Memory B cell (primary cell): ENCODE results near the gene GRM1.

ENCODE experiments used
- ATAC-seq: fragments of 150-1000 bp; cut with Tn5 transposase; 2 replicates; pipeline ENCODE4 v1.10.0; 2021; ENCODE audit warnings: low read depth, mild to moderate bottlenecking, moderate library complexity
- DNase-seq, 2 donors: peaks; one replicate each; pipeline ENCODE4 v3.0.0; 2022; ENCODE audit warnings: low spot score in 2 of 2
- H3K27ac Mint-ChIP-seq: one replicate; pipeline ENCODE4 v1.8.0; 2022; ENCODE audit warnings: mild to moderate bottlenecking, moderate library complexity, mixed read lengths
- H3K27me3 Mint-ChIP-seq: one replicate; pipeline ENCODE4 v1.8.0; 2022; ENCODE audit warnings: mixed read lengths
- H3K36me3 Mint-ChIP-seq: one replicate; pipeline ENCODE4 v1.8.0; 2022; ENCODE audit warnings: mild to moderate bottlenecking, mixed read lengths
- H3K4me1 Mint-ChIP-seq: one replicate; pipeline ENCODE4 v1.8.0; 2022; ENCODE audit warnings: mixed read lengths
- H3K4me3 Mint-ChIP-seq: one replicate; pipeline ENCODE4 v1.8.0; 2022; ENCODE audit warnings: mild to moderate bottlenecking, moderate library complexity, mixed read lengths
- H3K9me3 Mint-ChIP-seq: one replicate; pipeline ENCODE4 v1.8.0; 2022; ENCODE audit warnings: mixed read lengths

The GRM1 gene

DNA sequence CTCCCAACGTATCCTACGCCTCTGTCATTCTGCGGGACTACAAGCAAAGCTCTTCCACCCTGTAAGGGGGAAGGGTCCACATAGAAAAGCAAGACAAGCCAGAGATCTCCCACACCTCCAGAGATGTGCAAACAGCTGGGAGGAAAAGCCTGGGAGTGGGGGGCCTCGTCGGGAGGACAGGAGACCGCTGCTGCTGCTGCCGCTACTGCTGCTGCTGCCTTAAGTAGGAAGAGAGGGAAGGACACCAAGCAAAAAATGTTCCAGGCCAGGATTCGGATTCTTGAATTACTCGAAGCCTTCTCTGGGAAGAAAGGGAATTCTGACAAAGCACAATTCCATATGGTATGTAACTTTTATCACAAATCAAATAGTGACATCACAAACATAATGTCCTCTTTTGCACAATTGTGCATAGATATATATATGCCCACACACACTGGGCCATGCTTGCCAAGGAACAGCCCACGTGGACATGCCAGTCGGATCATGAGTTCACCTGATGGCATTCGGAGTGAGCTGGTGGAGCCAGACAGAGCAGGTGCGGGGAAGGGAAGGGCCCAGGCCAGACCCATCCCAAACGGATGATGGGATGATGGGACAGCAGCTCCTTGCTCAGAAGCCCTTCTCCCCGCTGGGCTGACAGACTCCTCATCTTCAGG, 406.0 kb downstream of the GRM1 start:
- Mint-ChIP-seq H3K4me3 (no peak overlapping the region), H3K27ac (no peak overlapping the region), H3K27me3 (no peaks in the 10 kb centered on the region), H3K36me3 (no peaks in the 10 kb centered on the region), H3K4me1 (no peaks in the 10 kb centered on the region), H3K9me3 (no peaks in the 10 kb centered on the region)
- DNase-seq = no peak
- ATAC-seq = no peak

GRCh38 chr6:146441907-146442306, 413.0 kb downstream of the GRM1 start:
- Mint-ChIP-seq H3K27ac (no peak overlapping the region), H3K36me3 (no peaks in the 10 kb centered on the region), H3K9me3 (no peaks in the 10 kb centered on the region), H3K27me3 (no peaks in the 10 kb centered on the region), H3K4me3 (no peak overlapping the region), H3K4me1 (no peaks in the 10 kb centered on the region)
- DNase-seq (no peak), ATAC-seq (no peak)

GRCh38 chr6:146444189-146444588, 415.3 kb downstream of the GRM1 start:
- H3K36me3 Mint-ChIP-seq = no peaks in the 10 kb centered on the region
- no peak for DNase-seq
- H3K27me3 Mint-ChIP-seq = no peaks in the 10 kb centered on the region
- H3K27ac Mint-ChIP-seq = no peak overlapping the region
- H3K4me1 Mint-ChIP-seq = no peaks in the 10 kb centered on the region
- H3K9me3 Mint-ChIP-seq = peaks cover 5% of the 10 kb centered on the region
- no peak for ATAC-seq
- H3K4me3 Mint-ChIP-seq = no peak overlapping the region

DNA sequence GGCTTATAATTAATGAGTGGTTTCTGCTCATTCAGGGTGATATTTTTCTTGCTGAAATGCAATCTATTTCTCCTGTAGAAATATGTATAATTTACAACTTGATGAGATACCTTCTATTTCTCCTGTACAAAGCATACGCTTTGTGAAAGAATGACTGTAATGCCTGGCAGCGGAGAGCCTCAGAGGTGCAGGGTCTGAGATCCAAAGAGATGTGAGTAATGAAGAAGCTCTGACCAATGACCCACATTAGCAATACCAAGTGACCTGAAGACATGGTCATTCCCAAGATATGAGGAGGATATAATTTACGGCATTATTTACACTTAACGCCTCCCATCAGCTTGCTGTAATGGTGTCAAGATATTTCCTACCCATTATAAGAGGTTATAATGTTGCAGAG, 416.4 kb downstream of the GRM1 start:
- DNase-seq (no peak), ATAC-seq (no peak)
- H3K36me3 Mint-ChIP-seq = no peaks in the 10 kb centered on the region
- no peak overlapping the region for H3K27ac Mint-ChIP-seq
- no peak overlapping the region for H3K4me3 Mint-ChIP-seq
- no peaks in the 10 kb centered on the region for H3K27me3 Mint-ChIP-seq
- H3K9me3 Mint-ChIP-seq = peaks cover 5% of the 10 kb centered on the region
- no peaks in the 10 kb centered on the region for H3K4me1 Mint-ChIP-seq

DNA sequence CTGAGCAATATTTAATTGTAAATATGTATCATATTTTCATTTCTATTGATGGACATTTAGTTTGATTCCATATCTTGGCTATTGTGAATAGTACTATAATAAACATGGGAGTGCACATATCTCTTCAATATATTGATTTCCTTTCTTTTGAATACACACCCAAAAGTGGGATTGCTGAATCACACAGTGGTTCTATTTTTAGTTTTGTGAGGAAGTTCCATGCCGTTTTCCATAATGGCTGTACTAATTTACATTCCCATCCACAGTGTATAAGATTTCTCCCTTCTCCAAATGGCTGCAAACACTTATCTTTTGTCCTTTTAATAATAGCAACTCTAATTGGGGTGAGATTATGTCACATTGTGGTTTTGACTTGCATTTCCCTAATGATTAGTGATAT, 428.0 kb downstream of the GRM1 start:
- no peak overlapping the region for H3K27ac Mint-ChIP-seq
- H3K36me3 Mint-ChIP-seq = no peaks in the 10 kb centered on the region
- peaks cover 27% of the 10 kb centered on the region for H3K9me3 Mint-ChIP-seq
- H3K4me3 Mint-ChIP-seq = no peak overlapping the region
- DNase-seq = no peak
- H3K4me1 Mint-ChIP-seq = no peaks in the 10 kb centered on the region
- H3K27me3 Mint-ChIP-seq = no peaks in the 10 kb centered on the region
- ATAC-seq = no peak

DNA sequence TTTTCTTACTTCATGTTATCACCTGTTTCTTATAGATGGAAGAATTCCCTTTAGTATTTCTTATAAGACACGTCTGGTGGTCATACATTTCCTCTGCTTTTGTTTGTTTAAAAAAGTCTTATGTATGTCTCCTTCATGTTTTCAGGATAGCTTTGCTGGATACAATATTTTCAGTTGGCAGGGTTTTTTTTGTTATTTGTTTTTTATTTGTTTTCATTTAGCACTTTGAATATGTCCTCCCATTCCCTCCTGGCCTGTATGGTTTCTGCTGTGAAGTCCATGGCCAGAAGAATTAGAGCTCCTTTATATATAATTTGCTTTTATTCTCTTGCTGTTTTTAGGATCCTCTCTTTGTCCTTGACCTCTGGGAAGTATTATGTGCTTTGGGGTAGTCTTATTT, 432.1 kb downstream of the GRM1 start:
- Mint-ChIP-seq H3K36me3 (no peaks in the 10 kb centered on the region), H3K27ac (no peak overlapping the region), H3K4me3 (no peak overlapping the region), H3K27me3 (no peaks in the 10 kb centered on the region), H3K4me1 (no peaks in the 10 kb centered on the region), H3K9me3 (peaks cover 23% of the 10 kb centered on the region)
- DNase-seq (no peak), ATAC-seq (no peak)

DNA sequence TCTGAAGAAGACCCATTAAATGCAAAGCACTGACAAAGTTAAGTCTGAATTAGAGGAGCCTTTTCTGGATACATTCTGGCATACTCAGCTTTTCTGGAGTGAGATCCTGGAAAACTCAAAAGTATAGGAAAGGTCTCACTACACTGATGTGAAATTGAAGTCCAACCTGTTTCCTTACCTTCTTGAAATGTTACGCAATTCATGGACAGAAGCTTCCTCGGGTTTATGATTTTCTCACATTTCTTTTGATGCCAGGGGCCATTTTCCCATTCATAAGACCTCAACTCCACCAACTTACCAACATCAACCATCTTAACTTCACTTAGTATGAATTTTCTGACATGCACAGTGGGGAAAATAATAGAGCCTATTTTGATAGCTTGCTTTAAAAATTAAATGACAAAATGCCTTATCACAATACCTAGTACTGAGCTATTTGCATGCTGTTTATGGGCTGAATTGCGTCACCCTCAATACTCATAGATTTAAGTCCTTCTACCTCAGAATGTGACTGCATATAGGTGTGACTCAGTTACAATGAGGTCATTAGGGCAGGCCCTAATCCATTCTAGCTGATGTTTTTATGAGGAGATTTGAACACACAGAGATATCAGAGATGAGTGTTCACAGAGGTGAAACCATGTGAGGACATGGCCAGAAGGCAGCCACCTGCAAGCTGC, 441.4 kb downstream of the GRM1 start:
- ATAC-seq (no peak), DNase-seq (no peak)
- no peaks in the 10 kb centered on the region for H3K9me3 Mint-ChIP-seq
- no peak overlapping the region for H3K27ac Mint-ChIP-seq
- H3K4me3 Mint-ChIP-seq = no peak overlapping the region
- H3K36me3 Mint-ChIP-seq = no peaks in the 10 kb centered on the region
- no peaks in the 10 kb centered on the region for H3K4me1 Mint-ChIP-seq
- no peaks in the 10 kb centered on the region for H3K27me3 Mint-ChIP-seq

- no peak overlapping the region for H3K27ac Mint-ChIP-seq
- no peaks in the 10 kb centered on the region for H3K36me3 Mint-ChIP-seq
- H3K9me3 Mint-ChIP-seq = no peaks in the 10 kb centered on the region
- no peaks in the 10 kb centered on the region for H3K4me1 Mint-ChIP-seq
- H3K4me3 Mint-ChIP-seq = no peak overlapping the region
- ATAC-seq (no peak), DNase-seq (no peak)
- H3K27me3 Mint-ChIP-seq = no peaks in the 10 kb centered on the region
These were observed 444.1 kb downstream of the GRM1 start for GRCh38 chr6:146472918-146473317.

DNA sequence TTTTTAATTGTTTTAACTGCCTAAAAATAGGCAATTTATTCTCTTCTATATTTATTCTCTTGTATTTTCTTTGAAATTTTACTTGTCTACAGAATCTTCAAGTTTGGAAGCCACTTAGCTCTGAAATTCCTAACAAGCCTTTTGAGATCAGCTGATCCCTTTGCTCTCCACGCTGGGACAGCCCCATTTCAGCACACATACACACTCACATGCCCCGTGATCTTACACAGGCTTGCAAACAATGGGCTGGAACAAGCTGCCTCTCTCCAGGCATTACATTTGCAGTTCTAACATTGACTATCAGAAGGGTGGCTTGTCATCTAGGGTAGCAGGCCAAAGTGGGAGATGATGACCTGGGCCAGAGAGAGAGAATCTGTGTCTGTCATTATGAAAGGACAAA, 452.7 kb downstream of the GRM1 start:
- H3K9me3 Mint-ChIP-seq = peaks cover 12% of the 10 kb centered on the region
- ATAC-seq (no peak), DNase-seq (no peak)
- H3K27me3 Mint-ChIP-seq = no peaks in the 10 kb centered on the region
- H3K4me3 Mint-ChIP-seq = no peak overlapping the region
- H3K27ac Mint-ChIP-seq = no peak overlapping the region
- H3K36me3 Mint-ChIP-seq = no peaks in the 10 kb centered on the region
- H3K4me1 Mint-ChIP-seq = no peaks in the 10 kb centered on the region

DNA sequence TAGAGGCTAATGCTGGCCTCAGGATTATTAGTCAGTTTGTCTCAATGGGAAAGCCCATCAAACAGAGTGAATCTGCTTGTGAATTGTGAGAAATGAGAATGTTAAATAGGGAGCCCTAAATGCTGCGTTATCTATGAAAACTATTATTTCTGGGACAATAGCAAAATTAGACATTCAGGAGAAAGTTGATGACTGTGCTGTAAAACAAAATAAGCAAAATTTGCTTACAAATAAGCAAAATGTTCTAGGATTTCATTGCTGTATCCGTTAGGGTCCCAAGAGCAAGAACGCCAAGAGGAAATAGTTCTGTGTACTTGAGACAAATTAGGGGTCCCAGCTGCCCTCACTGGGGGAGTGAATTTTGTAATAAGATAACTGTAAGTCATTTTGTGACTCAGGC, 455.5 kb downstream of the GRM1 start:
- peaks cover 3% of the 10 kb centered on the region for H3K27me3 Mint-ChIP-seq

More for the DNA sequence above, 455.5 kb downstream of the GRM1 start:
- Mint-ChIP-seq H3K4me3 (no peak overlapping the region), H3K27ac (no peak overlapping the region), H3K4me1 (no peaks in the 10 kb centered on the region), H3K9me3 (peaks cover 10% of the 10 kb centered on the region), H3K36me3 (no peaks in the 10 kb centered on the region)
- ATAC-seq (no peak), DNase-seq (no peak)
